ENCODE data around the gene REL.

- TF ChIP-seq YY1 (IDR thresholded peaks at IDR 0.05; ENCODE audit: low read depth) (no peak), CTCF (IDR thresholded peaks at IDR 0.05) (no peak), SMC3 (IDR thresholded peaks at IDR 0.05; ENCODE audit: low read depth, low read length) (no peak), FOXJ3 (CRISPR knock-in tag; IDR thresholded peaks at IDR 0.05) (no peak), NRF1 (IDR thresholded peaks at IDR 0.05; ENCODE audit: low read depth, low read length) (no peak), NFIC (IDR thresholded peaks at IDR 0.05; ENCODE audit: borderline replicate concordance) (no peak)
Measured at GRCh38 chr2:60867007-60867406, 14.4 kb upstream of the REL start.

All from SK-N-SH (cell line).